HG02885 (cell line): Measurements from ENCODE around the gene LIMD2.

Experiments used
- ATAC-seq: cut with Tn5 transposase; IDR thresholded peaks from one replicate; pipeline ENCODE4 v1.9.1; 2021; ENCODE audit warnings: mild to moderate bottlenecking; ENCODE audit not compliant: unreplicated experiment, poor library complexity

Gene LIMD2

DNA sequence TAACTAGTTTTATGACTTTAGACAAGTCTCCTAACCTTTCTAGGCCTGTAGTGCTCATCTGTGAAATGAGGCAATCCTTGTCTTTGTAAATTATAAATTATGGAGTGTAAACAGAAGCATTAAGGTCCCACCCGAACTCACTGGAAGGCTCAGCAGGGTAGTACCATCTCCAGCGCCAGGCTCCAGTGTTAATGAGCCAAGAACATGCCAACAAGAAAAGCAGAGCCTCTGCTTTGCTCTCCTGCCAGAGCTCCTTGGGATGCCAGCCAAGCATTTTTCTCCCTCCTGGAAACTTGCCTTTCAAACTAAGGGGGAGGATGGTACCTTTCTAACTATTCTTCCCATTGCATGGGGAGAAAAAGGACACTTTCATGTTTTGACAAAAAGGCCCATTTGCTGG lies 14.9 kb downstream of the LIMD2 start:
- no peak for ATAC-seq

- ATAC-seq, result no peak
Observed at GRCh38 chr17:63682981-63683380, 16.9 kb downstream of the LIMD2 start.

DNA sequence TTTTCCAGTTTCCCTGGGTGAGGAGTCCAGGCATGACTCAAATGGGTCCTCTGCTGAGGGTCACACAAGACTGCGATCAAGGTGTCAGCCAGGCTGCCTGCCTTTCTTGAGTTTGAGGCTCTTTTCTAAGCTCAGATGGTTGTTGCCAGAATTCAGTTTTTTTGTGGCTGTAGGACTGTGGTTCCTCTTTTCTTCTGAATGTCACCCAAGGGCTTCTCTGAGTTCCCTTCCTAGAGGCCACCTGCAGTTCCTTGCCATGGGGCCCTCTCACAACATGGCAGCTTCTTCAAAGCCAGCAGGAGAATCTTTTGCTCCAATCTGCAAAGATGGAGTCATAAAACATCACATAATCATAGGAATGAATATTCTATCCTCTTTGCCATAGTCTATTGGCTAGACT lies 17.5 kb downstream of the LIMD2 start:
- ATAC-seq, result no peak

DNA sequence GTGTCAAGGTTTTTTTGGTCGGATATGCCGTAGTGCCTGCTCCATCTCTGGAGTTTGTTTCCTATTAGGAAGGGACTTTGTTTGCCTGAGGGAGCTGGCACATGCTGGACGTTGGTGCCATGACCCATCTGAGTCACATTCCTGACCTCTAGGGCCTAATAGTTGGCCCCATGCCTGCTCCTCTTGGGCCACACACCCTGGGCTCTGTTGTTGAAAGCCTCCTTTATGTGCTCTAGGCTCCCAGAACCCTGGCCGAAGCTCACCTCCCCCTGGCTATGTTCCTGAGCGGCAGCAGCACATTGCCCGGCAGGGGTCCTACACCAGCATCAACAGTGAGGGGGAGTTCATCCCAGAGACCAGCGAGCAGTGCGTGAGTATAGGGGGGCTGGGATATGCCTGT lies 18.4 kb downstream of the LIMD2 start:
- ATAC-seq, result no peak

DNA sequence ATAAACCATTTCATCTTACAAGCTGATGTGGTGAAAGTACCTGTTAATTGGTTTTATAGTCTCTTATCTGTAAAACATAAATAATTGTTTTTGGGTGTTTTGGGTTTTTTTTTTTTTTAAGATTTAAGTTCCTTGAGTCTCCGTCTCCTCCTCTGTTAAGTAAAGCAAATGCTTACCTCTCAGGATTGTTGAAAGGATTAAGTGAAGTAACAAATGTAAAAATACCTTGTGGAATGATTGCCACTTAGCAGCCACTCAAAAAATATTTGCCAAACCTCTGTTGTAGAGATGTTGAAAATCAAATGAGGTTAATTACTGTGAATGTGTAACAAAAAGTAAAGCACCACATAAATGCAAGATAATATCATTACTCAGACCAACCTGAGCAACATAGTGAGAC lies 19.2 kb downstream of the LIMD2 start:
- no peak for ATAC-seq

DNA sequence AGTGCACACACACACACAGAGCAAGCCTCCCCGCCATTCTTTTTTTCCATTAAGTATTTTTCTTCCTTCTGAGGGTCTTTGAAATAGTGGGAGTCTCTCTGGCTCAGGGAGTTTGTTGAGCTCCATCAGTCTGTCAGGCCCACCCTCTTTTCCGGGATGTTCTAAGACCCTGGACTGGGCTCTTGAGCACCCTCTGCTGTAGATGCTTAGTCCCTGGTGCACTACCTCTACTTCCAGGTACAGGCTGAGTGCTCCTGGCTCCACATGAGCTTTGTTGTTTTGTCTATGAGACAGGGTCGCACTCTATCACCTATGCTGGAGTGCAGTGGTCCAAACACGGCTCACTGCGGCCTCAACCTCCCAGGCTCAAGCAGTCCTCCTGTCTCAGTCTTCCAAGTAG lies 20.7 kb downstream of the LIMD2 start:
- no peak for ATAC-seq

- no peak for ATAC-seq
Observed at GRCh38 chr17:63676584-63676983, 23.3 kb downstream of the LIMD2 start.

GRCh38 chr17:63675607-63676546 lies 24.0 kb downstream of the LIMD2 start:
- ATAC-seq, result no peak

GRCh38 chr17:63675231-63675606 lies 24.7 kb downstream of the LIMD2 start:
- ATAC-seq, result no peak

DNA sequence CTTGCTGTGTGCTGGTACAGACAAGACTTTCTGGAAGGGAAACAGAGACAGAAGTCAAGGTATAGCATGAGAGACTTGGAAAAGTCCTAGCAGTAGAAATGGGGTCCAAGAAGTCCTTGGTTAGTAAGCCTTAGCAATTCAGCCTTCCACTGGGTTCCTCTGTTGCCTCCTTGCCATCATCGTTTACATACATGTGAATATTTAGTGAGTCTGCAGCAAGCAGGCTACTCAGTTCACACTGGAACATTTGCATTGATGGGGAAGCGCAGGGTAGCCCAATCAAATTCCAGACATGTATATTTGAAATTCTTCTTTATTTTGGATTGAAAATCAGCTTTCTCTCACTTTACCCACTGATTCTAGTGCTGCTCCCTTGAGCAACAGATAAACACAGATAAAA lies 27.1 kb downstream of the LIMD2 start:
- ATAC-seq, result no peak

- ATAC-seq, result peak; percentile 59
Observed at GRCh38 chr17:63665527-63666214, 34.3 kb downstream of the LIMD2 start.

- no peak for ATAC-seq
Observed at GRCh38 chr17:63659850-63660249, 40.1 kb downstream of the LIMD2 start.

DNA sequence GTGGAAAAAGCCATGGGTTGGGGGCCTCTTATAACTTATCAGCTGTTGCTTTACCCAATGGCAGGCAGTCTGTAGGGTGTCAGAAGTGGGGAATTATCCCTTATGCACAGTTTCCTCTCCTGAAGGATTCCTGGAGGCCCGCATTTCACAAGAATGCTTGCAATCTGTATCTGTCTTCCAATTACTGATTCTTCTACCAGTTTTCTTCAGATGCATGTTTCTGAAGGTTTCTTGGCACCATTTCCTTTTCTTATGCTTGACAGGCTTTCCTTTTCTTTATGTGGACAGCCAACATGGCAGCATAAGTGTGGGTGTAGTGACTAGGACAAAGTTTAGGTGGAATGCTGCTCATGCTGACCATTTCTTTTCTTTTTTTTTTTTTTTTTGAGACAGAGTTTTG lies 41.6 kb downstream of the LIMD2 start:
- no peak for ATAC-seq

DNA sequence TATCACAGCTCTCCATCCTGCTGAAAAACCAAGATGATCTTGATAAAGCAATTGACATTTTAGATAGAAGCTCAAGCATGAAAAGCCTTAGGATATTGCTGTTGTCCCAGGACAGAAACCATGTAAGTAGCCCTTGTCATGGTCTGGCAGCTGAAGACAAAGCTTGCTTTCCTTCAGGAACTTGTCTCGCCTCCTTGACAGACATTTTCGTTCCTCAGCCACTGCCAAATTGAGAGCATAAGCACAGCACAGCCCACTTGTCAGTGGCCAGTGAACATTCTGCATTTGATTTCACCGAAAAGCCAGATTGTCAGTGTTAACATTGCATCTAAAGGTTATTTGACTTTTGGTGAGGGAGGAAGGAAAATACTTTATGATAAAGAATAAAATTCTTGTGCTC lies 42.1 kb downstream of the LIMD2 start:
- no peak for ATAC-seq

- no peak for ATAC-seq
Observed at GRCh38 chr17:63653050-63653449, 46.9 kb downstream of the LIMD2 start.

DNA sequence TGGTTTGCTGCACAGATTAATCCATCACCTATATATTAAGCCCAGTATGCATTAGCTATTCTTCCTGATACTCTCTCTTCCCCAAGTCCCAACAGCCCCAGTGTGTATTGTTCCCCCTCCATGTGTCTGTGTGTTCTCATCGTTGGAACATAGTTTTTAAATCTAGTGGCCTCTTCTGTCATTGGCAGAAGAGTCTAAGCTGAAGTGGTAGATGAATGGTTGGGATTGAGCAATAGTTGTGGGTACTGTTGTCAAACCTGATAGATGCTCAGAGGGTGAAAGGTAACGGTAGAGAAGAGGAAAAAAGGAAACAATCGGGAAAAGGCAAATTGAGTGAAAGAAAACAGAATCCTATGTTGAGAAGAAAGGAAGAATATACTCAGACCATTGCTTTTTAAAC lies 47.8 kb downstream of the LIMD2 start:
- ATAC-seq, result no peak

DNA sequence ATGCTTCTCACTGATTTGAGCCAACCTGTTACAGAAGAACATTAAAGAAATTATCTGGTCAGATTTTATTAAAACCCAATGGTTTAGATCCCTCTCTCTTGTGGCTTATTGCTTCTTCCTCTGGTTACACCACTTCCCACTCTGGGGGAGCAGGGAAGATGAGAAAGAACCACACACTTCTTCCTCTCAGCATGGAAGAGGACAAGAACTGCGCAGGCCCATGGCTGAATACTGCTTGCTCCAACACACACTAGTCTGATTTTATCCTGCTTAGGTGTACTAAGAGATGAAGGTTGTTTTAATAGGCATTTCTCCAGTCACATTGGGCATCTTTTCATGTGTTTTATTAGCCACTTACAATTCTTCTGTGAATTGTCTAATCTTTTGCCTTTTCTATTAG lies 50.1 kb downstream of the LIMD2 start:
- ATAC-seq, result no peak

DNA sequence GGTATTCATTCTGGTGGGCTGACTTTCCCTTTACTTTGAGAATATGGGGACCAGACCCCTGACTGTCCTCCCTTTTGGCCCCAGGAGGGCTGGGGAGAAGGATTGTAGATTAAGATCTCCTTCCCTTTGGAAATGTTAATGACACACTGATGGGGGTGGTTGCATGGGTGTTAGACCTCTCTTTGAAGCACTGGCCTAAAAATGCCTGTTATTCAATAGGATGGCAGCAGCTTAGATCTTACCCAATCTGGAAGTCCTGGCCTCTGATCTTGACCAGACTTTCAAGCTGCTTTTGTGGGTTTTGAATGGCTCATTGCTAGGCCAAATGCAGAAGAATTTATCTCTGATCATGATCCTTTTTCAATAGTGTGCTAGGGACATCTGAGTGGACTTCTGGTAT lies 52.0 kb downstream of the LIMD2 start:
- ATAC-seq, result no peak

DNA sequence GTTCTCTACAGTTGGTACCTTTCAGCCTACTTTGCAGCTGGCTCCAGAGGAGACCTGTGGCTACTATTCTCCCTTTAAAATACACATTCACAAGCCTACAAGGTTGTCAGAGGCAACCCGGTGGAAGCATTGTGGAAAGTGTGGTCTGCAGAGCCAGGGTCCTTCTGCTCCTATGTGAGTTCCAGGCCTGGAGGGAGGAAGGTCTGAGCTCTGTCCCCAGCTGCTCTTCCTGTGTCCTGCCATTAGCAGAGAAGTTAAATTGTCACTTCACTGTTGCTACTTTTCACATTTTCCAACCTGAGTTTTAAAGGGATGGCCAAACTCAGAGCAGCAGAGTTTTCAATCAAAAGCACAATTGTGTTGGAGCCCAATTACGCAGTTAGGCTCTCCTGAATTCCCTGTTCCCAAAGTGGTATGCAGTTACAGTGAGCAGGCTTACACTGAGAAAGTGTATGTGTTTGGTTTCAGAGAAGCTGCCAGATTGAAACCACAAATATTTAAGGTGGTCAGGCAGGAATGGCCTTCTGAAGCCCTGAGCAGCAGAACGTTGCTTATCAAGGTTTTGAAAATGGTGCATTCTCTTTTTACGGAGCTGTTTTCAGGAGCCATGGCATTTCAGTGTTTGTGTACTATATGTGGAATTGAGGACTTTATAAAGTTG lies 52.7 kb downstream of the LIMD2 start:
- no peak for ATAC-seq

GRCh38 chr17:63646488-63646806 lies 53.5 kb downstream of the LIMD2 start:
- peak; percentile 79 for ATAC-seq
